ENCODE measurements around the gene ANXA3. TPM values are rescaled to one million over a fixed set of nuclear protein-coding genes. Genes with fewer than 3 reads are reported as not detected.

ANXA3 gene
- total RNA-seq, 4 donors from 2014 or later, result 45.7 to 84.9 (median 61.1) TPM

DNA sequence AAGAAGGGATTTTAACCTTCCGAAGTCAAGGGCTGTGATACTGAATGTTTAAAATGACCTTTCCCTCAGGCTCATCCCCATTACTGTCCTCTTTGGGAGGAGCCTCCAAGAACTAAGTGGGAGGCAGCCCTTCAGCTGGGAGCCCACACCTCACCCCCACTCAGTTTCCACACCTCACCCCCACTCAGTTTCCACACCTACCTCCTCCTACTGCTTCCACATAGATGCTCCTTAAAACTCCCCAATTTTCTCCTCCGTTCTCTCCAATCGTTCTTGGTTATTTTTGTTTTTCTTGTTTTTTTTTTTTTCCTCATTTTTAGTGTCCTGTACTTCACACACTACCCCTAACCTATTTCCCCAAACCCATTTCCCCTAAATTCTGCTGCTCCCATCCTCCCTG, 31.6 kb upstream of the ANXA3 start:
- TF ChIP-seq, protein P1, sequence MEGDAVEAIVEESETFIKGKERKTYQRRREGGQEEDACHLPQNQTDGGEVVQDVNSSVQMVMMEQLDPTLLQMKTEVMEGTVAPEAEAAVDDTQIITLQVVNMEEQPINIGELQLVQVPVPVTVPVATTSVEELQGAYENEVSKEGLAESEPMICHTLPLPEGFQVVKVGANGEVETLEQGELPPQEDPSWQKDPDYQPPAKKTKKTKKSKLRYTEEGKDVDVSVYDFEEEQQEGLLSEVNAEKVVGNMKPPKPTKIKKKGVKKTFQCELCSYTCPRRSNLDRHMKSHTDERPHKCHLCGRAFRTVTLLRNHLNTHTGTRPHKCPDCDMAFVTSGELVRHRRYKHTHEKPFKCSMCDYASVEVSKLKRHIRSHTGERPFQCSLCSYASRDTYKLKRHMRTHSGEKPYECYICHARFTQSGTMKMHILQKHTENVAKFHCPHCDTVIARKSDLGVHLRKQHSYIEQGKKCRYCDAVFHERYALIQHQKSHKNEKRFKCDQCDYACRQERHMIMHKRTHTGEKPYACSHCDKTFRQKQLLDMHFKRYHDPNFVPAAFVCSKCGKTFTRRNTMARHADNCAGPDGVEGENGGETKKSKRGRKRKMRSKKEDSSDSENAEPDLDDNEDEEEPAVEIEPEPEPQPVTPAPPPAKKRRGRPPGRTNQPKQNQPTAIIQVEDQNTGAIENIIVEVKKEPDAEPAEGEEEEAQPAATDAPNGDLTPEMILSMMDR (IDR thresholded peaks at IDR 0.05), result no peak
- no peak for TF ChIP-seq POLR2A (IDR thresholded peaks at IDR 0.05)
- H3K4me3 ChIP-seq, result no peak overlapping the region
- intact Hi-C loops (cut with DNase I), result loop anchor here (10.0 kb wide), 2 partner anchors 455 to 565 kb away; no protein-coding TSS in a partner anchor
- H3K4me1 ChIP-seq, result peaks cover 0 to 6% (median 0%) of the 10 kb centered on the region in 3 donors
- H3K36me3 ChIP-seq, result peaks cover 0 to 3% (median 0%) of the 10 kb centered on the region in 3 donors
- H3K9me3 ChIP-seq, result no peaks in the 10 kb centered on the region
- no peak overlapping the region for H3K27ac ChIP-seq
- no peaks in the 10 kb centered on the region for H3K27me3 ChIP-seq
- 84 to 85% methylated on average over 3 of the region's 3 CpGs for WGBS, 2 donors
- DNase-seq, result no peak

DNA sequence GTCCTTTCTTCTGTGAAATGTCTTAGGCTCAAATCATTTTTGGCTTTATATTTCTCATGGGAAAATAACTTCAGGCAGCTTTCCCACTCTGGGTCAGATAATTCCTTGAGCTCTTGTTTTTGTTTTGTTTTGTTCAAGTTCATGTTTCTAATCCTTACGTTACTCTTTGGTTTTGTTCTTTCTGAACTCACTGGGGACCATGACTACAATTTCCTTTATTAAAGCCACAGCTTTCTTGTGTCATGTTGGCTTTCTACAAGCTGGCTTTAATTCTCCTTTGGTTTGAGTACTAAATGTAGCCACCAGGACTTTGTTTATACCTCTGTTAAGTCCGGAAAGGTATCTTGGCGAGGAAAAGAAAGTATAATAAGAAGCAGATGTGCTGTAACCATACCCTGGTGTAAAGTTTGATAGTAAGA, 30.8 kb upstream of the ANXA3 start:
- no peak overlapping the region for H3K27ac ChIP-seq
- H3K4me3 ChIP-seq, result no peak overlapping the region
- no peak for TF ChIP-seq POLR2A (IDR thresholded peaks at IDR 0.05)
- TF ChIP-seq, protein P1 (IDR thresholded peaks at IDR 0.05), result no peak
- intact Hi-C loops (cut with DNase I), result no loop called here
- no peaks in the 10 kb centered on the region for H3K9me3 ChIP-seq
- 53 to 75% methylated on average over 3 of the region's 3 CpGs for WGBS, 2 donors
- H3K4me1 ChIP-seq, result peaks cover 0 to 6% (median 0%) of the 10 kb centered on the region in 3 donors
- H3K36me3 ChIP-seq, result peaks cover 0 to 3% (median 0%) of the 10 kb centered on the region in 3 donors
- no peaks in the 10 kb centered on the region for H3K27me3 ChIP-seq
- no peak for DNase-seq

DNA sequence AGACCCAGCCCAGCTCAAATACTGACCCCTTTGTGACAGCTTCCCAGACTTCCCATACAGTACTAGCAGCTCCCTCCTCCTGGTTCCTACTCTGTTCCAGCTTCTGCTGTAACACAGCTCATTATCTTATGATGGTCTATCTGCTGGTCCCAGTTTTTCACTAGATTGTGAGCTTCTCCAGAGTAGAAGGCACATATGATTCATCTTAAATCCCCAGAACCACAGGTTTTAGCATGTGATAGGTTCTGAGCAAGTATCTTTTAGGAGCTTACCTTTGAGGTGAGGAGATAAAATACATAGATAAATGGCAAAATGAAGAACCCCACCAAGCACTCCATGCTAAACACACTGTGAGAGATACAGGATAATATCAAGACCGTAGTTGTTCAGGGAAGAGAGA, 27.6 kb upstream of the ANXA3 start:
- no peaks in the 10 kb centered on the region for H3K4me1 ChIP-seq
- no peak overlapping the region for H3K4me3 ChIP-seq
- no peaks in the 10 kb centered on the region for H3K9me3 ChIP-seq
- H3K36me3 ChIP-seq, result peaks cover 0 to 3% (median 0%) of the 10 kb centered on the region in 3 donors
- no peak for TF ChIP-seq POLR2A (IDR thresholded peaks at IDR 0.05)
- TF ChIP-seq, protein P1 (IDR thresholded peaks at IDR 0.05), result no peak
- intact Hi-C loops (cut with DNase I), result no loop called here
- no peak overlapping the region for H3K27ac ChIP-seq
- H3K27me3 ChIP-seq, result no peaks in the 10 kb centered on the region
- WGBS, 2 donors, result 63% methylated on average over 1 of the region's 1 CpG
- DNase-seq, result no peak

DNA sequence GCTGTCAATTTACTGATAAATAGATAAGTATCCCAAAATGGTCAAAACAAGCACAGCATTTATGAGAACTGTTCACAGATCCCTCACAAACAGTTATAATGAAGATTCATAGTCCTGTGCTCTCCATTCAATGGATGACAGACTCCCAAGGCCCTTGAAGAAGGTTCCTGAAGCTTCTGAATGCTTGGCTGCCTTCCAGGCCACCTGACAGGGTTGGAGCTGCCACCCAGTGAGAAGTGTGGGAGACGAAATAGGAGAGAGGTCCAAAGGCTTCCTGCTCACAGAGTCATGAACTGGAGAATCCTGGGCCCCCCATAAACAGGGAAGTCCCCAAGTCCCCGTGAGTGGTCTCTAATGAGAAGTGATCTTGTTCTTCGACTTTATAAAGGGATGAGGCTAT, 26.0 kb upstream of the ANXA3 start:
- 70 to 85% methylated on average over 3 of the region's 3 CpGs for WGBS, 2 donors
- TF ChIP-seq, protein P1 (IDR thresholded peaks at IDR 0.05), result no peak
- TF ChIP-seq POLR2A (IDR thresholded peaks at IDR 0.05), result no peak
- H3K4me3 ChIP-seq, result no peak overlapping the region
- no peak overlapping the region for H3K27ac ChIP-seq
- H3K4me1 ChIP-seq, result no peaks in the 10 kb centered on the region
- no peaks in the 10 kb centered on the region for H3K27me3 ChIP-seq
- H3K9me3 ChIP-seq, result no peaks in the 10 kb centered on the region
- H3K36me3 ChIP-seq, result peaks cover 0 to 3% (median 0%) of the 10 kb centered on the region in 3 donors
- intact Hi-C loops (cut with DNase I), result no loop called here
- DNase-seq, result no peak

DNA sequence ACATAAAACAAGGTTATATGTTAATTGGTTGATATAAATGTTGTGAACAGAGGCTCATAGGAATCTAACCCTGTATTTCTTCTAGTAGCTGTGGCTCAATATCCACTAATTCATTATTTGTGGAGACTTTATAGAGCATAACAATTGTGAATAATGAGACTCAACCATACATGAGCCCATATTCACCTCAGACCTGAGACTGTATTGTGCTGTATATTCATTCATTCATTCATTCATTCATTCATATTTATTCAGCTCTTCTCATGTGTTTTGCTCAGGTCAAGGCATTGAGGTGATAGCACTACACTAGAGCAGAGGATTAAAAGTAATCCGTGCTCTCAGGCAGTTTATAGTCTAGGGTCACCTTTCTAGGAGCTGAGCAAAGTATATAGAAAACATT, 24.5 kb upstream of the ANXA3 start:
- Histone ChIP-seq H3K36me3 (peaks cover 0 to 3% (median 0%) of the 10 kb centered on the region in 3 donors), H3K4me1 (no peaks in the 10 kb centered on the region), H3K9me3 (no peaks in the 10 kb centered on the region), H3K27me3 (no peaks in the 10 kb centered on the region), H3K27ac (no peak overlapping the region), H3K4me3 (no peak overlapping the region)
- DNase-seq, result no peak
- intact Hi-C loops (cut with DNase I), result no loop called here
- TF ChIP-seq POLR2A (IDR thresholded peaks at IDR 0.05), result no peak
- TF ChIP-seq, protein P1 (IDR thresholded peaks at IDR 0.05), result no peak
- WGBS, 2 donors, result 77 to 85% methylated on average over 1 of the region's 1 CpG

Data from esophagus squamous epithelium (tissue), 5 donors.